Natural killer cell (primary cell): ENCODE results near the gene LGALS4. TPM values are rescaled to one million over a fixed set of nuclear protein-coding genes. Genes with fewer than 3 reads are reported as not detected.
"Not testable (repeated sequence)": the region's sequence is repeated elsewhere in the genome, so short reads cannot be mapped to it uniquely, and the experiment has no call there.

Experiments
- ATAC-seq, 3 donors: fragments of 150-1000 bp in 2 of 3; fragments of 200-7000 bp in 1 of 3; cut with Tn5 transposase; 1 replicate in 1 of 3; 2 replicates in 2 of 3; pipeline ENCODE4 v1.10.0; 2021; ENCODE audit warnings: mild to moderate bottlenecking in 2 of 3, moderate library complexity in 2 of 3
- DNase-seq, 2 donors: peaks; one replicate each; pipeline versions ENCODE4 v3.0.0 to v3.0.0-alpha.2; 2013 to 2021; ENCODE audit warnings: mixed read lengths in 1 of 2
- H3K27ac ChIP-seq: one replicate; pipeline ENCODE4 v1.5.1; 2013; ENCODE audit warnings: mild to moderate bottlenecking, low read length
- H3K27me3 ChIP-seq: one replicate; pipeline ENCODE4 v1.6.1; 2013; ENCODE audit warnings: low read length; ENCODE audit not compliant: control insufficient read depth, insufficient read depth
- H3K36me3 ChIP-seq: one replicate; pipeline ENCODE4 v1.6.1; 2013; ENCODE audit warnings: low read length; ENCODE audit not compliant: control insufficient read depth, insufficient read depth
- H3K4me1 ChIP-seq: one replicate; pipeline ENCODE4 v1.6.1; 2013; ENCODE audit warnings: low read length; ENCODE audit not compliant: control insufficient read depth, insufficient read depth
- H3K4me3 ChIP-seq: one replicate; pipeline ENCODE4 v1.5.1; 2013; ENCODE audit warnings: low read length
- H3K9me3 ChIP-seq: one replicate; pipeline ENCODE4 v1.6.1; 2013; ENCODE audit warnings: low read length; ENCODE audit not compliant: control insufficient read depth, insufficient read depth
- H3K27ac Mint-ChIP-seq, 2 donors: one replicate each; pipeline ENCODE4 v1.8.0; 2022; ENCODE audit warnings: mild to moderate bottlenecking in 2 of 2, mixed read lengths in 2 of 2, moderate library complexity in 1 of 2
- H3K27me3 Mint-ChIP-seq, 2 donors: one replicate each; pipeline ENCODE4 v1.8.0; 2022; ENCODE audit warnings: low read depth in 2 of 2, mixed read lengths in 2 of 2
- H3K36me3 Mint-ChIP-seq: one replicate; pipeline ENCODE4 v1.8.0; 2022; ENCODE audit warnings: mixed read lengths
- H3K4me1 Mint-ChIP-seq, 2 donors: one replicate each; pipeline ENCODE4 v1.8.0; 2022; ENCODE audit warnings: mixed read lengths in 2 of 2
- H3K4me3 Mint-ChIP-seq: one replicate; pipeline ENCODE4 v1.8.0; 2022; ENCODE audit warnings: mild to moderate bottlenecking, moderate library complexity, mixed read lengths
- H3K9me3 Mint-ChIP-seq, 2 donors: one replicate each; pipeline ENCODE4 v1.8.0; 2022; ENCODE audit warnings: mixed read lengths in 2 of 2
- WGBS: methylation state at CpG from one replicate; pipeline ENCODE4 v1.1.7; 2013; ENCODE audit warnings: missing lambda C conversion rate; ENCODE audit not compliant: insufficient coverage; 5-methylcytosine and 5-hydroxymethylcytosine counted together
- intact Hi-C: fragments of 100-400 bp; cut with micrococcal nuclease; formaldehyde crosslinking; loops from one replicate; pipeline ENCODE4 v1.14.2; 2022
- total RNA-seq, 4 donors: library from RNA; stranded (reverse); fragments of 120-200 nt in 1 of 4; gene quantifications; one replicate each; pipeline versions ENCODE4 v1.2.3 to v1.2.4, GENCODE V29; 2013 to 2022
- TF ChIP-seq, protein P1 (sequence below): fragments of 200-600 bp; IDR thresholded peaks from one replicate; pipeline ENCODE4 v1.8.0; 2022; ENCODE audit warnings: antibody characterized with exemption

LGALS4 gene
- total RNA-seq, 3 donors from 2014 or later (not counting 1 experiment from before 2014, with no cell fraction given) = 4.2 to 4.8 (median 4.6) TPM

DNA sequence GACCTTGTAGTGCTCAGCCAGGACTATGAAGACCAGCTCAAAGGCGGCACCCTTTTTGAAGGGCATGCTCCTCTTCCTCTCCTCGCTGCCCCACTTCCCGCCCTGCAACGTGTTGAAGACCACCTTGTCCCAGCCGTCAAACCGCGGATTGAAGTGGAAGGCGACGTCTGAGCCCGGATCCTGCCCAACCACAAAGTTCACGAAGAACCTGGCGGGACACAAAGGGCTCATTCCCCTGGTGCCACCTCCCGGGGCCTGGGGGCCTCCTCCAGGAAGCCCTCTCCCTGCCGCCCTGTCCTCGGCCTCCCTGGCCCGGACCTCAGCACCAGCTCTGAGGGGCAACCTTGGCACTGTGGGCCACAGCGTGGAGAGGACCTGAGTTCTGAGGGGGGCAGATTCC, 4.0 kb downstream of the LGALS4 start:
- H3K27me3 ChIP-seq = no peaks in the 10 kb centered on the region
- H3K36me3 Mint-ChIP-seq = no peaks in the 10 kb centered on the region
- WGBS = 91% methylated on average over 17 of the region's 17 CpGs
- ATAC-seq (no peak), DNase-seq (no peak)
- H3K9me3 Mint-ChIP-seq = no peaks in the 10 kb centered on the region
- H3K4me1 Mint-ChIP-seq = peaks cover 0 to 6% of the 10 kb centered on the region in 2 donors
- H3K27me3 Mint-ChIP-seq = no peaks in the 10 kb centered on the region
- no peak overlapping the region for H3K4me3 Mint-ChIP-seq
- no peak overlapping the region for H3K27ac Mint-ChIP-seq
- peaks cover 3% of the 10 kb centered on the region for H3K4me1 ChIP-seq
- no peak overlapping the region for H3K27ac ChIP-seq
- H3K9me3 ChIP-seq = no peaks in the 10 kb centered on the region
- TF ChIP-seq, protein P1, sequence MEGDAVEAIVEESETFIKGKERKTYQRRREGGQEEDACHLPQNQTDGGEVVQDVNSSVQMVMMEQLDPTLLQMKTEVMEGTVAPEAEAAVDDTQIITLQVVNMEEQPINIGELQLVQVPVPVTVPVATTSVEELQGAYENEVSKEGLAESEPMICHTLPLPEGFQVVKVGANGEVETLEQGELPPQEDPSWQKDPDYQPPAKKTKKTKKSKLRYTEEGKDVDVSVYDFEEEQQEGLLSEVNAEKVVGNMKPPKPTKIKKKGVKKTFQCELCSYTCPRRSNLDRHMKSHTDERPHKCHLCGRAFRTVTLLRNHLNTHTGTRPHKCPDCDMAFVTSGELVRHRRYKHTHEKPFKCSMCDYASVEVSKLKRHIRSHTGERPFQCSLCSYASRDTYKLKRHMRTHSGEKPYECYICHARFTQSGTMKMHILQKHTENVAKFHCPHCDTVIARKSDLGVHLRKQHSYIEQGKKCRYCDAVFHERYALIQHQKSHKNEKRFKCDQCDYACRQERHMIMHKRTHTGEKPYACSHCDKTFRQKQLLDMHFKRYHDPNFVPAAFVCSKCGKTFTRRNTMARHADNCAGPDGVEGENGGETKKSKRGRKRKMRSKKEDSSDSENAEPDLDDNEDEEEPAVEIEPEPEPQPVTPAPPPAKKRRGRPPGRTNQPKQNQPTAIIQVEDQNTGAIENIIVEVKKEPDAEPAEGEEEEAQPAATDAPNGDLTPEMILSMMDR = no peak
- intact Hi-C loops = no loop called here
- no peaks in the 10 kb centered on the region for H3K36me3 ChIP-seq
- no peak overlapping the region for H3K4me3 ChIP-seq

GRCh38 chr19:38807374-38808098, 5.2 kb downstream of the LGALS4 start:
- H3K27ac Mint-ChIP-seq = peak overlapping the region in 1 of 2 donors; percentile 18
- H3K4me1 ChIP-seq, H3K9me3 Mint-ChIP-seq, H3K27me3 ChIP-seq, H3K36me3 Mint-ChIP-seq, H3K9me3 ChIP-seq, H3K36me3 ChIP-seq, H3K27me3 Mint-ChIP-seq, H3K27ac ChIP-seq, ATAC-seq, H3K4me3 ChIP-seq, DNase-seq, H3K4me1 Mint-ChIP-seq, H3K4me3 Mint-ChIP-seq, intact Hi-C loops: not testable (repeated sequence)
- WGBS = 91% methylated on average over 11 of the region's 18 CpGs

GRCh38 chr19:38806371-38806770, 6.4 kb downstream of the LGALS4 start:
- Mint-ChIP-seq H3K27ac (no peak overlapping the region), H3K27me3 (no peaks in the 10 kb centered on the region), H3K4me3 (no peak overlapping the region), H3K9me3 (no peaks in the 10 kb centered on the region), H3K4me1 (peaks cover 0 to 6% of the 10 kb centered on the region in 2 donors), H3K36me3 (no peaks in the 10 kb centered on the region)
- H3K4me1 ChIP-seq = peaks cover 3% of the 10 kb centered on the region
- no peak overlapping the region for H3K4me3 ChIP-seq
- WGBS = 95% methylated on average over 6 of the region's 6 CpGs
- intact Hi-C loops = no loop called here
- DNase-seq (no peak), ATAC-seq (no peak)
- no peaks in the 10 kb centered on the region for H3K36me3 ChIP-seq
- TF ChIP-seq, protein P1 = no peak
- H3K9me3 ChIP-seq = no peaks in the 10 kb centered on the region
- H3K27ac ChIP-seq = no peak overlapping the region
- no peaks in the 10 kb centered on the region for H3K27me3 ChIP-seq

DNA sequence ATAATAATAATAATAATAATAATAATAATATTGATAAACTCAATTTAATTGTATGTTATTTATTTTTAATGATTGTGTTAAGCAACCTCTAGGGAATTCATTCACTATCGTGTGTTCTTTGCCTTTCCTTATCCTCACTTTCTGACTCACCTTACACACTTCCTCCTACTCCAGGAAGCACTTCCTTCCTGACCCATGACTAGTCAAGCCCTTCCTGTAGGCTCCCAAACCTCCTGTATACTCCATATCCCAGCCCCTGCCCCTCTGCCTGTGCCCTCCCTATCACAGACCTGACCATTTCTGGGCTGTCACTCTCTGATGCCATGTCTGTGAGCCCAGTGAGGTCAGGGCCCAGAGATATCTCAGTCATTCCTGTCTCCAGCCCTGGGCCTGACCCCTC, 7.6 kb downstream of the LGALS4 start:
- WGBS = 77% methylated on average over 1 of the region's 1 CpG

More for the DNA sequence above, 7.6 kb downstream of the LGALS4 start:
- no peak overlapping the region for H3K4me3 Mint-ChIP-seq
- peaks cover 0 to 6% of the 10 kb centered on the region in 2 donors for H3K4me1 Mint-ChIP-seq
- Histone ChIP-seq H3K4me1 (peaks cover 3% of the 10 kb centered on the region), H3K27me3 (no peaks in the 10 kb centered on the region), H3K9me3 (no peaks in the 10 kb centered on the region), H3K4me3 (no peak overlapping the region), H3K27ac (no peak overlapping the region), H3K36me3 (no peaks in the 10 kb centered on the region)
- no peaks in the 10 kb centered on the region for H3K36me3 Mint-ChIP-seq
- H3K9me3 Mint-ChIP-seq = no peaks in the 10 kb centered on the region
- TF ChIP-seq, protein P1 = no peak
- no peak for ATAC-seq
- H3K27ac Mint-ChIP-seq = peak overlapping the region in 1 of 2 donors; percentile 67
- intact Hi-C loops = no loop called here
- no peaks in the 10 kb centered on the region for H3K27me3 Mint-ChIP-seq
- DNase-seq = no peak
